Stimulated activated CD8-positive, alpha-beta memory T cell treated with anti-CD3 and anti-CD28 coated beads, Interleukin-2, amount 100 ng/mL, for 48 hours (primary cell): ENCODE results near the gene WDR64.

Experiments used
- DNase-seq, 2 donors: peaks; one replicate each; pipeline ENCODE4 v3.0.0-alpha.2; 2020; ENCODE audit warnings: low read depth in 2 of 2

Gene WDR64

DNA sequence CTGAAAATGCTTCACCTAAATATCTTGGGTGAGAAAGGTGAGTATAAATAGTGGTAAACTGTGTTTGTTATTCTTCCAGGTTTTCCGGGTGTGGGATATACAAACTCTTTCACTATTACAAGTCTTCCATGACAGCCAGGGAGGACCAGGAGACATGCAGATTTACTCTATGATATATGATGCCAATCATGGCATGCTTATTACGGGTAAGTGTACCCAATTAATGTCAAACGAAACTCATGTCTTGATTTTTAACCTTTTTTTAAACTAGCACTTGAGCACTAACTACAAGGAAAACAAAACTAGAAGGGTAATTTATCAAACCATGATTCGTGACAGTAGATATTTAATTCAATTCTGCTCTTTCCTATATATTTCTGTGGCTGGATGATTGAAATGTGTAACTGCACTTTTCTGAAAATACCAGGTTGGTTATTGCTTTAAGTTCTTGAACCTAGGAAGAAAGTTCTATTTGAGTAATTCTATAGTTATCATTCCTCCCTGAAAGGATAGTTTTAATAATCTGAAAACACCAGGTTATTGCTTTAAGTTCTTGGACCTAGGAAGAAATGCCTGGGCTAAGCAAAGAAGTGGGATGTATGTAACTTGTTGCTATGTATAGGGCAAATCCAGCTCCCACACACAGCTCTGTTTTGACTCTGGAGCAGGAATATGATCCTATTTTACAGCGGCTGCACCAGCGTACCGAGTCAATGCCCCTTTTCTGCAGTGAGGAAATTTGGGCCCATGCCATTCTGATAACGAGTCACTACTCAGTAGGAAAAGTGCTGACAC lies 86.4 kb downstream of the WDR64 start:
- DNase-seq: no peak

- DNase-seq: no peak
Observed at GRCh38 chr1:241742084-241742483, 90.0 kb downstream of the WDR64 start.

DNA sequence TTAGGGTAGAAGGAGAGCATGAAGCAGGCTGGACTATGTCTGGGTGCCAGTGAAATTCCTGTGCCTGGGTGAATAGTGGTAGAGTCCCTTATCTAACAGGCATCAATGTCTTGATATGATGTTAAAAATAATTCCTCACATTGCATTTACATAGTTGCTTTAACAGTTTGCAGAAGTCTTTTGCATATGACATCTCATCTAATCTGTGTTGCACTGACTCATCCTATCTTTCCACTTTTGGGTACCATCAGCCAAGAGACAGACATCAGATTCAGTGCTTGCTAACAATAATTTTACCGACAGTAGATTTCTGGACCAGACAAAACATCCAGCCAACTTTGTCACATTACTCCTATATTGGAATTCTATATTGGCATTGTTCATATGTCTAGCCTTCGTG lies 92.5 kb downstream of the WDR64 start:
- DNase-seq: no peak

- no peak for DNase-seq
Observed at GRCh38 chr1:241747992-241748391, 95.9 kb downstream of the WDR64 start.

- no peak for DNase-seq
Observed at GRCh38 chr1:241749041-241749944, 97.2 kb downstream of the WDR64 start.

GRCh38 chr1:241749945-241750695 lies 98.0 kb downstream of the WDR64 start:
- no peak for DNase-seq

DNA sequence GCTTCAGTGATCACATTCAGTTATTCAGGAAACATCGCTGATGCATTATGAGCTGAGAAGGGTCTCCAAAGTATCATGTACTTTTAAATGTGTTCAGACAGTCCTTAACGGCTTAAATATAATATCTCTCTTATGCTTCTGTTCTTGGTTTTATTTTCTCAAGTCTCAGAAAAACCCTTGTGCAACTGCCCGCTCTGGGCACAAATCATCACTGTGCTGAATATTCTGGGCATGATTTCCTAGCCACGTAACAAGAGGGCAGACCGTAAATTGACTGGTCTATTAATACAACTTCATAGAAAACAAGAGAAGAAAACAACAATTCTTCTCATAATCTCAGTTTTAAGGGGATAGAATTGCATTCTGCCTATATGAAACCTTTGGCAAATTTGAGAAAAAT lies 99.4 kb downstream of the WDR64 start:
- no peak for DNase-seq

- DNase-seq: no peak
Observed at GRCh38 chr1:241762713-241763339, 110.7 kb downstream of the WDR64 start.

DNA sequence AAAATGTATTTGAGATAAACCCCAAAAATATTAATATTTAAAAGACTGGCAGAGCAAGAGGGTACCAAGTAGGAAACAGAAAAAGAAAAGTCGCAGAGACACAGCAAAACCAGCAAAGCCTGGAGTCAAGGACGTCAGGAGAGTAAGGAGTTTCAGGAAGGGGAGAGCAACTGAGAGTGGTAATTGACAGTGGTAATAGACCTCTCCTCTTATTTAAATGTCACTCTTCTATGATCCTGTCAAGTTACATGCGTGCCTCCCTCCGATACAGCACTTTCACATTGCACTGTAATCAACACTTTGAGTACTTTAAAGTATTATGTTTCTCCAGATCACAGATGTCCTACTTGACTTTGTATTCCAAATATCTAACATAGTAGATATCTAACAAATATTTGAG lies 113.3 kb downstream of the WDR64 start:
- DNase-seq: no peak

GRCh38 chr1:241767737-241768136 lies 115.7 kb downstream of the WDR64 start:
- DNase-seq: no peak

GRCh38 chr1:241770115-241770514 lies 118.0 kb downstream of the WDR64 start:
- DNase-seq: no peak

- no peak for DNase-seq
Observed at GRCh38 chr1:241771117-241771516, 119.0 kb downstream of the WDR64 start.

GRCh38 chr1:241772932-241773500 lies 120.9 kb downstream of the WDR64 start:
- DNase-seq: no peak

- DNase-seq: no peak
Observed at GRCh38 chr1:241773991-241774390, 121.9 kb downstream of the WDR64 start.

GRCh38 chr1:241775021-241775420 lies 122.9 kb downstream of the WDR64 start:
- no peak for DNase-seq

DNA sequence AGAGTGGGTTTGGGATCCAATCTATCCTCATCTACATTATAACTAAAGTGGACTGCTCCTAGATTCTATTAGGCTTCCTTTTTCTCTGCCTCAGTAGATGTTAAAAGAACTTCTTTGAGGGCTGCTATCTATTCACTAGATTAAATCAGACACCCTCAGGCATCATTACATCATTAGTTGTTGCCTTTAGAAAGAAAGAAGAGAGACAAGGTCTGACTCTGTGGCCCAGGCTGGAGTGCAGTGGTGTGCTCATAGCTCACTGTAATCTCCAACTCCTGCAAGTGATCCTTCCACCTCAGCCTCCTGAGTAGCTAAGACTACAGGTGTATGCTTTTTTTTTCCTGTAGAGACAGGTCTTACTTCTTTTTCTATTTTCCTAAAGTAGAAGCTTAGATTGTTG lies 124.8 kb downstream of the WDR64 start:
- DNase-seq: no peak

- no peak for DNase-seq
Observed at GRCh38 chr1:241778117-241778516, 126.0 kb downstream of the WDR64 start.

DNA sequence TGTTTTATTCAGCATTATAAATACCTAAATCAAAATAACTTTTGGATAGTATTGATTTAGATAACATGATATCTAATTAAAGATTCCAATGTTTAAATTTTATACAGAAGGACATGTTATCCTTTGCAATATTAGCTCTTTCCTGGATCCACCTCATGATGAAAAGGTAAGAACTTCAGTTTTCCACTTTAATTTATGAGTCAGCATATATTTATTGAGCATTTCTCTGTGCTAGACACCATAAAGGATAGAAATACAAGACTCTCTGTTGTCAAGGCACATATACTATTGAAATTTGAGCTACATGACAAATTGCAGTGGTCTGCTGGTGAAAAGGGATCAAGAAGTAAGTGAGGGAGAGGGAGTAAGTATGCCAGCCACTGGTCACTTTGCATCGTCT lies 127.8 kb downstream of the WDR64 start:
- DNase-seq: no peak

- no peak for DNase-seq
Observed at GRCh38 chr1:241782396-241782795, 130.3 kb downstream of the WDR64 start.

GRCh38 chr1:241787691-241788090 lies 135.6 kb downstream of the WDR64 start:
- no peak for DNase-seq

GRCh38 chr1:241789061-241789460 lies 137.0 kb downstream of the WDR64 start:
- DNase-seq: no peak
